NK-92 (cell line): Measurements from ENCODE around the gene ARL10.

ENCODE experiments used
- DNase-seq: peaks from one replicate; lab custom pipeline; 2025; ENCODE audit not compliant: unreplicated experiment; lab: John Stamatoyannopoulos, UW

The ARL10 gene, protein sequence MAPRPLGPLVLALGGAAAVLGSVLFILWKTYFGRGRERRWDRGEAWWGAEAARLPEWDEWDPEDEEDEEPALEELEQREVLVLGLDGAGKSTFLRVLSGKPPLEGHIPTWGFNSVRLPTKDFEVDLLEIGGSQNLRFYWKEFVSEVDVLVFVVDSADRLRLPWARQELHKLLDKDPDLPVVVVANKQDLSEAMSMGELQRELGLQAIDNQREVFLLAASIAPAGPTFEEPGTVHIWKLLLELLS

DNA sequence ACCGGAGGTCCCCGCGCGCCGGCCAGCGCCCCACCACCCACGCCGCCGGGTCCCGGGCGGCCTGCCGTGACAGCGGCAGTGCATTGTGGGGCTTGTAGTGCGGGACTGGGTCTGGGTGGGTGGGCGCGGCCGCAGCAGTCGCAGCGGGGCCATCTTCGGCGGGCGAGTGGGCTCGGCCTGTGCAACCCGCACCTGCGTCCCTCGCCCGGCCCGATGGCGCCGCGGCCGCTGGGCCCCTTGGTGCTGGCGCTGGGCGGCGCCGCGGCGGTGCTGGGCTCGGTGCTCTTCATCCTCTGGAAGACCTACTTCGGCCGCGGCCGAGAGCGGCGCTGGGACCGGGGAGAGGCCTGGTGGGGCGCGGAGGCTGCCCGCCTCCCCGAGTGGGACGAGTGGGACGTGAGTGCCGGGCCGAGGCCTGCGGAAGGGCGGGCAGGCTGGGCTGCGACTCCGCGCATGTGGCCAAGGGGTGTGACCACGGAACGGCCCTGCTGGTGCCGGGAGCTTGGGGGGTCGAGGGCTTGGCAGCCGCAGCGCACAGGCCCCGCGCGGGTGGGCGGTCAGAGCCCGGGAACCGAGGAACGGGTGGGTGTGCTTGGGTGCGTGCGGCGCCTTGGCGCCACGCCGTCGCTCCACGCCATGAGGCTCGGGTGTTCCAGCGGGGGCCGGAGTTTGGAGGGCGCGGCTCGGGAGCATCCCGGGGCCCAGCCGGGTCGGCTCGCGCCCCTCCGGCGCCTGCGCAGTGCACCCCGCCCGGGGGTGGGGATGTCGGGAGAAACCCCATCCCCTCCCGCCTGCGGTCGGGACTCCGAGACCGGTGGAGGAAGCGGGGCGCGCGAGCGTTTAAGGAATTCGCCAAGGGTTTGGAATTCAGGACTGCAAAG lies at the start of gene ARL10:
Gene ARL10 (plus strand): TSS at position 137 of the 881 bp plus-strand sequence. CDS start 77 bp downstream, at position 214.
- no peak for DNase-seq

DNA sequence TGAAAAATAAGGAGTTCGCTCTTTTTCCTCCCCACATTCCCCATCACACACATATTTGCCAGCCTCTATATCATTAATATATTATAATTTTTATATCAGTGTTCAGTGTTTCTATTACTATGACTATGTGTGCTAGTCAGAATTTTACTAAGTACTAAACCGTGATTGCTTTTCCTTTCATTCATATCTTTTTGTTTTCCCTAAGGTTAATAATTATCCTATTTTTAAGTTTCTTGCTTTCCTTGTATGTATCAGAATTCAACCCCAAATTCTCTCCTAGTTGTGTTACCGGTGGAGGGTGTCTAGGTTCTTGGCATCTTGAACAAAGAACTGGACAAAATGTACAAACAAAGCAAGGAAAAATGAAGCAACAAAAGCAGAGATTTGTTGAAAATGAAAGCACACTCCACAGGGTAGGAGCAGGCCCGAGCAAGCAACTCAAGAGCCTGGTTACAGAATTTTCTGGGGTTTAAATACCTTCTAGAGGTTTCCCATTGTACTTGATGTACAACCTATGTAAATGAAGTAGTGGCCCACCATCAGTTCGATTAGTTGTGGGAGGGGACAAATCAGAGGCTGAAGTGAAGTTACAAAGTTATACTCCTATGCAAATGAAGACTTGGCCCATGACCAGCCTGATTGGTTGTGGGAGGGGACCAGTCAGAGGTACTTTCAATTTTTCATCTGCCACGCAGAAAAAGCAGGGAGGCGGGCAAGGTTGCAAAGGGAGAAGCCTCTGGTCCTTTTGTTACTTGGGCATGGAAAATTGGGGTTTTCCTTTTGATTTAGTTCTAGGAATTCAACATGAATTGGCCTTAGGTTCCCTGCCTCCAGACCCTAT lies 47.5 kb upstream of the ARL10 start:
- no peak for DNase-seq

DNA sequence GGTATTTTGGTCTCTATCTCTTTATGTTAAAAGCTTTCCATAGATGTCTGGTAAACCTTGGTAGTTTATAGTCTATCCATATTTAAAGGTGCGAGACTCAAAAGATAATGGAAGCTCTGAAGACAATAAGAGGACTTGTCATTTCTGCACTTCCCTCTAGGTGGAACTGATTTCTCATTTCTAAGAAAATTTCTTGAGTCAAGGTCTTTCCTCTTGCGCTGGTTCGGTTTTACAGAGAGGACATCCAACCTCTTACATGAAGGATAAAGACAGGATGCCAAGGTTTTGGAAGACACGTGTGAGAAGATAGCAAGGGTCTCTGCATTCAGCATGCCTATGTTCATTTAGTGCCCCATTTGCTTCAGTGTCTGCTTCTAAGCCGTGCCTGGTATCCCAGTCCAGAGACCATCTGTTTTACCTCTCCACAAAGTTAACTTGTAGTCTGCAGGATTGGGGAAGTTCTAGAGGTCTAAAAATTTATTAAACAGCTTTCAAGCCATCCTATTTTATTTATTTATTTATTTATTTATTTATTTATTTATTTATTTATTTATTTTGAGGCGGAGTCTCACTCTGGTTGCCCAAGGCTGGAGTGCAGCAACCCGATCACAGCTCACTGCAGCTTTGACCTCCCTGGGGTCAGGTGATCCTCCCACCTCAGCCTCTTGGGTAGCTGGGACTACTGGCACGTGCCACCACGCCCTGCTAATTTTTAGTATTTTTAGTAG lies 45.3 kb upstream of the ARL10 start:
- DNase-seq = no peak

DNA sequence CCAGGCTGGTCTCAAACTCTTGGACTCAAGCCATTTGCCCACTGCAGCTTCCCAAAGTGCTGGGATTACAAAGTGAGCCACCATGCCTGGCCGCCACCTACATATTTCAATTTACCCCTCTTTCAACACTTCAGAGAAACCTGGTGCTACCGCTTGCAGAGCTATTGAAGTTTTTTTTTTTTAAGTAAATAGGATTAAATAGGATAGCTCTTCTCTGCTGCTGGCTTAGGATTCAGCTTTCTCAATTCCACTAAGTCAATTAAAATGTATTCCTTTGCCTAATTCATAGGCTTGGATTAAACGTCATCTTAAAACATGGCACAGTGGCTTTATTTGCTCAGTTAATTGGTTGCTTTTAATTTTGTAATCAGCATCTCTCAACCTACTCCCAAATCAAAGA lies 44.7 kb upstream of the ARL10 start:
- DNase-seq = no peak

DNA sequence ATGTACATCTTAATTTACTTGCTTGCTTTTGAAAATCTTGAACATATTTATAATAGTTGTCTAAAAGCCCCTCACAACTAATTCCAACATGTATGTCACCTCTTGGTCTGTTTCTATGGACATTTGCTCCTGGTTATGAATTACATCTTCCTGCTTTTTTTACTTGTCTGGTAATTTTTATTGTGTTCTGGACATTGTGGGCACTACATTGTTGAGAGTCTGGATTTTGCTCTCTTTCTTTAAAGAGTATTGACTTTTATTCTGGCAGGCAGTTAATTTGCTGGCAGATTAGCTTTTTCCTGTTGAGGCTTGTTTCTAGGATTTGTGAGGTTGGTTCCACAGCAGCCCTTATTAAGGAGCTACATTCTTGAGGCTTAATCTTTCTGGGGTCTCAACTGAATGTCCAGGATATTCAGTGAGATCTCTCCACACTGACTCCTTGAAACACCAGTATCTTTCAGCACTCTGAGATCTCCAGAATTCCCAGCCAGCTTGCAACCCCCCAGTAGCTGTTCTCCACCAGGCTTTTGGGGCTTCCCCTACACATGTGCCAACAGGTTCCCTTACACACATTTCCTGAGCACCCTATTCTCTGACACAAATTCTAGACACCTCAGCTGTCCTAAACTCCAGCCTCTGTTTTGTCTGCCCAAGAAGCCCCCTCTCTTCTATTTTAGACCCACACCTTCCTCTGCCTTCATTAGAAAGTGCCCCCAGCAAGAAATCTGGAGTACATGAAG lies 31.1 kb upstream of the ARL10 start:
- no peak for DNase-seq

DNA sequence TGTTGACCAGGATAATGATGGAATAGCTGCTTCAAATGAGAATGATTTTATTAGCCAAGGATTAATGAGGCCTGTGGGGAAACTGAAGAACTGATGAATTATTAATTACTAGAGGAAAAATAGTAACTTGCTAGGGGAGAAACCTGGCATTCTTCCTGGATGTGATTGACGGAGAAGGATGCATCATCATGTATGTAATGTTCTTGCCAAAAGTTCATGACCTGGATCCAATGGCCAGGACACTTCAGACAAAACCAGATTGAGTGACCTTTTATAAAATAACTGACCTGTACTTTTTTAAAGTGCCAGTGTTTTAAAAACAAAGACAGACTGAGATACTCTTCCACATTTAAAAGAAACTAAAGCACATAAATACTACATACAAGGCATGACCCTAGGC lies 27.4 kb upstream of the ARL10 start:
- DNase-seq = no peak

DNA sequence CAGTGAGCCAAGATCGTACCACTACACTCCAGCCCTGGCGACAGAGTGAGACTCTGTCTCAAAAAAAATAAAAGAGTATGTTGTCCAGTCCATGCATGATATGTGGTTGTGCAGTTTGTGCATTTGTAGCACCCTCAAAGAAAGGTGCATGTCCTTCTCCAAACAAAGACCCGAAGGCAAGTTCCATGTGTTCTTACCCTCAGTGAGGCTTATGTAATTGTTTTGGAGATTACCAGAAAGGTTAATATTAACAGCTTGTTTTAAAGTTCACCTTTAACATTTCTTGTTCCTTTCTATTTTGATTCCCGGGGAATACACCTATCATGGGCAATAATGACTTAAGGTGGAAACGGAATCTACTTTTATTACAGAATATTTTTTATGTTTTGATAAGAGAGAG lies 26.0 kb upstream of the ARL10 start:
- no peak for DNase-seq

DNA sequence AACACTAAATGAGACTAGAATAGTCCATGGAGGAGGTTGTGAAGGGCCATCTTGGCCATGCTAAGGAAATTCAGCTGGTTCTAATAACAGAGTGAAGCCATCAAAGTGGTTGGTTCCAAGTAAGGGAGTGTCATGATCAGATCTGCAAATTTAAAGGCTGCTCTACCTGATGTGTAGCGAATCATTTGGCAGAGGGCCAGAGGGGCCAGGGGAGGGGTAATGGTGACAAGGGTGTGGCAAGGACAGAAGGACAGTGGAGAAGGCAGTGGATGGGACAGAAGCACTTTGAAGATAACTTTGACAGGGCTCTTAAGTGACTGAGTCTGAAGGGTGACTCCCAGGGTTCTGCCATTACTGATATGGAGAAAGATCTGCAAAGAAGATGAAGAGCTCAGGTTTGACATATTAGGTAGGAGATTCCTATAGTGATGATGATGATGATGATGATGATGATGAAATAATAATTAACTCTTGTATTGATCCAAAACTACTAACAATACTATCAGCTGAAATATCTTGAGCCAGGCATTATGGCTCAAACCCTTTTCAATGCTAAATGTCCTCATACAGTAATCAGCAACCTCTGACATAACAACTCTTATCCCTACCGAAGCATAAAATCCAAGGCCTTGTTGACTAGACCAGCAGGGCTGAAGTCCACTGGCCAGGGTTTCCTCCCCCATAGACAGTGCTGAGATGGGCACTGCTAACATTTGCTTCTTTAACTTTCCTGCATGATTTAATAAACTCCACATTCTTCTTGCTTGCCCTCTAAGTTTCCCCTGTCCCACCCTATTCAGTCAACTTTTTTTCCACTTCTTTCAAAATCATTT lies 23.7 kb upstream of the ARL10 start:
- DNase-seq = no peak

DNA sequence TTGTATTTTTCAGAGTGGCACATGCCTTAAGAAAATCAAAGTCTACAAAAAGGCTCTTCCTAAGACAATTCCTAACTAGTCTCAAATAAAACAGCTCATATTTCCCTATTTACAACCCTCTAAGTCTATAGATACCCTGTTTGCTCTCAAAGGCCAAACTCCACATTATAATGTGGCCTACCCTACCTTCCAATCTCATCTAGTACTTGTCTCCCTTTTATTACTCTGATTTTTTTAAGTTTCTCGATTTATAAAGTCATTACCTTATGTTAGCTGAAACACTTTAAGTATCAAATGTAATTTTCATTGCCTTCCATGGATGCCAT lies 23.2 kb upstream of the ARL10 start:
- no peak for DNase-seq

DNA sequence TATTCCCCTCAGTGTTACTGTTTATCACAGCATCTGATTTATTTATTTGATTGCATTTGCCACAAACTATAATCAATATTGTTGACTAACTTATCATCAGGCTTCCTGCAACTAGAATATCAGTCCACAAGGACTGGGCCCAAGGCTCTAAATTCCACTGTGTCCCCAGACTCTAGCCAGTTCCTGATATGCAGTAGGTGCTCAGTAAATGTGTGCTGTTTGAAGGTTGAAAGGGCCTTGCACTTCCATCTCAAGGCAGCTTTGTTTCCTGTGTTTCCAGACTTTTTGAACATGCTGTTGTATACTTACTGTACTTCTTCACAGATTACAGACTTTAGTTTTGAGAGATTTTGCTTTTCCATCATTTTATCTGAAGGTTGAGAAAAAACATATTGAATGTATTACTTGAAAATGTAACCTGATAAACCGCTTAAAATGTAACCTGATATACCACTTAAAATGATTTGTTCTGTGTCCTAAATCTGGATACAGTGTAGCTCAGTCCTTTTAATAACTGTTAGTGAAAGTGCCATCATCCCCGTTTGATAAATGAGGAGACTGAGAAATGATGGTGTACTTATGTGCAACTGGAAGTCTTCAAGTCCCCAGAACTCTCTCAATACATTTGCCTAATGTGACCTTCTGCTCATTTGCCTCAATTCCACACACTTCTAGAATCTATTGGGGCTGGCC lies 22.4 kb upstream of the ARL10 start:
- no peak for DNase-seq

DNA sequence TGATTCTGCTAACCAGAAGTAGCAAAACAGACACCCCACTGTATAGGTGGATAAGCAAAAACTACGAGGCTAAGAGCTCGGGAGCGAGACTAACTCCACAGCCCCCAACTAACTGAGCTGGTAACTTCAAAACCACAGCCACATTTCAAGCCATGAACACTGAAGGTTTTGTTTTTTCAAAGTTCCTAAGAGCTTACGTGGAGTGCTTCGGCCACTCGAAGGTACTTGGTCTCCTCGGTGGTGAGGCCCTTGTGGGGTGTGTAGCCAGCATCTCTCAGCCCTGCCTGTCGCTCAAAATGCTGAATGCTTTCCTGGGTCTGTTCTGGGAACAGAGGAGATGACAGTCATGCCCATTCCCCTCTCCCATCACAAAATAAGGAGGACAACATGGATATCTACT lies 14.9 kb upstream of the ARL10 start:
- DNase-seq = no peak

DNA sequence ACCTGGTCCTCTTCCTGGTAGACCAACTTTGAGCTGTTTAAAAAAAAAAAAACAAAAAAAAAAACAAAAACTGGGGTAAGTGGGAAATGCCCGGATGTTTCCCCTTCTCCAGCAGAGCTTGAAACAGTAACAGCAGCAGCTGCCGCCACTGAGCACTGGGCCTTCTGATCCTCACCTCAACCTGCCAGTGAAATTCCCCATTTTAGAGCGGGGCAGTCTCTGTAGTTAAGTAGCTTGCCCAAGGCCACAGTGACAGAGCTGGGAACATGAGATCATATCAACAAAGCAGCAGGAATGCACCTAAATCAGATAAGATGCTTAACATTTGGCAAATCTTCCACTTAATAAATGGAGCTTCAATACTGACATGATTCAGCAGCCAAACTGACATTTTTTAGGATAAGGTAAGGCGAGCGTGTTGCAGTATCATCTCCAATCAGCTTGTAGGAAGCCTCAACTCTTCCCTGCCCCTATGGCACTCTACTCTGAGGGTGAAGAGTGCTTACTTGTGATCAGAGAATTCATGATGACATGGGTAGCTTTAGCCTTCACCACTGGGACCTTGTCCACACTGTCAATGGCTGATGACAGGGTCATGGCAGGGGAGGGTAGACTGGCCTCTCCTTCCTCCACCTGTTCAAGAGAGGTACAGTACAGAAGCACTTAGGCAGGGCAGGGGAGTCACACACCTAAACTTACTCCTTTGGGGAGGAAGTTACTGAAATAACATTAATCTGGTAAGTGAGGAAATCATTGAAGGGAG lies 13.0 kb upstream of the ARL10 start:
- no peak for DNase-seq

DNA sequence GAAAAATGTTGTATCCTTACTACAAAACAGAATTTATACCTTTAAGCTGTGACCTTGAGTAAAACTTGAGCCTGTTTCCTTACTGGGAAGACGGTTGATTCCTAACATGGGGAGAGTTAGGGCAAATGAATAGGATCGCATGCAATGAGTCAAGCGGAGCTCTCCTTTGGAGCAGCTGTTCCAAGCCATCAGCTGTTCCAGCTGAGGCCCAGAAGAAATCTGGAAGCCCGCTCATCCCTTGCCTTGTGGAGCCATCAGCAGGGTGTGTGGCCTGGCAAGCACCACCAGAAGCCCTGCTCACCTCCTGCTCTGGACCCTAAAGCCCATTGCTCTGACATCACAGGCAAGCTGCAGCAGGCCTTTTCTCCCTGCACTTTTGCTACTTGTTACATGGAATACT lies 11.8 kb upstream of the ARL10 start:
- DNase-seq = no peak

DNA sequence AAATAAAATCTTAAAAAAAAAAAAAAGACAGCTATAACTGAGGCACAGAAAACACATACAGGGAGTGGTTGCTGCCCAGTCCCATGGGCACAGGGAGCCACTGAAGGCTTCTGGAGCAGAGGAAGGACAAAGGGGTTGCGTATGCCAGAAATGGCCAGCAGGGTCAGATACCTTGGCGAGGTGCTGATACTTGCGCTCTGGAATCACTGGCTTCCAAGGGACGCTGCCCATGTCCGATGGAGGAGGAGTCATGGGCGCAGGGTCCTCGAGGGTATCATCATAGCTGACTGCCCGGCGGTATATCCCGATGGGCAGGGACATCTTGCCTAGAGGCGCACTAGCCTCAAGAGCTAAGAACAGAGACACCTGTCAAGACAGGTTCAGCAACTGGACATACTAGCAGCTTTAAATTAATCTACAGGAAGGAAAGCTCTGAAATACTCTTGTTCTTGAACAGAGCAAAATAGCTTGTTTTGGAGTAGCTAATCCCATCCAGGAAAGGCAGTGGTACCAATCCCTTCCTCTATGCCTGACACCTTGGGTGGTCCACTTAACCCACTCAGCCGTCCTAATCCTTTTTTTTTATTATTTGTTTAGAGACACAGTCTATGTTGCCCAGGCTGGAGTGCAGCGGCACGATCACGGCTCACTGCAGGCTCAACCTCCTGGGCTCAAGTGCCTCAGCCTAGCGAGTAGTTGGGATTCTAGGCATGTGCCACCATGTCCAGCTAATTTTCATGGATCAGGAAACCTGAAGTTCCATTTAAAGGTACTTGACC lies 9.7 kb upstream of the ARL10 start:
- DNase-seq = no peak

DNA sequence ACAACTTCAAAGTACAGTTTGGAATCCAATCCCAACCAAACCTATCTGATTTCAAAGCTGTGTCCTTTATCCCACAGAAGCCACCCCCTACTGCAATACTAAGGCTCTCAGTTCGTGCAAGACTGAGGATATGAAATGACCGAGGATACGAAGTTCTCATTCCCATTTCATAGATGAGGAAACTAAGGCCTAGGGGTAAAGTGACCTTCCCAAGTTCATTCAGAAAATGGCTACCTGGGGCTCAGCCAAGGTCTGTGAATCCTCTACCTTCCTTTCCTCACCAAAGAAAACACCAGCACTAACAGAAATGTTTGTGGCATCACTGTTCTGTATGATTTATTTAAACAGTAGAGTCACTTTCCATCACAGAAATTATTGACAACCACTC lies 9.1 kb upstream of the ARL10 start:
- DNase-seq = no peak

DNA sequence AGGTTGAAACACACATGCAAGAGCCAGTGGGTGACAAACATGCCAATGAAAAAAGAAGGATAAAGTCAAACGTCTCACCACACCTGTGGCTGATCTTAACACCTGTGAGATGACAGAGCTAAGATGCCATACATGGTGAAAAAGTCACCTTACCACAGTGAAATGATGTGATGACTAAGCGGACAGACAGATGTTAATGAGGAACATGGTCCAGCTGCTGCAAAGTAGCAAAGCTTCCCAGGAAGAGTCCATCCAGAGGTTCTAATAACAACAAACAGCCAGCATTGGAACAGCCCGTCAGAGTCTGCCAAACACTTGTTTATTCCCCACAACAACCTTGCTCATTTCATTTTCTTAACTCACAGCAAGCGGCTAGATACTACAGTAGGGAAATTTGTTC lies 5.6 kb upstream of the ARL10 start:
- DNase-seq = no peak

DNA sequence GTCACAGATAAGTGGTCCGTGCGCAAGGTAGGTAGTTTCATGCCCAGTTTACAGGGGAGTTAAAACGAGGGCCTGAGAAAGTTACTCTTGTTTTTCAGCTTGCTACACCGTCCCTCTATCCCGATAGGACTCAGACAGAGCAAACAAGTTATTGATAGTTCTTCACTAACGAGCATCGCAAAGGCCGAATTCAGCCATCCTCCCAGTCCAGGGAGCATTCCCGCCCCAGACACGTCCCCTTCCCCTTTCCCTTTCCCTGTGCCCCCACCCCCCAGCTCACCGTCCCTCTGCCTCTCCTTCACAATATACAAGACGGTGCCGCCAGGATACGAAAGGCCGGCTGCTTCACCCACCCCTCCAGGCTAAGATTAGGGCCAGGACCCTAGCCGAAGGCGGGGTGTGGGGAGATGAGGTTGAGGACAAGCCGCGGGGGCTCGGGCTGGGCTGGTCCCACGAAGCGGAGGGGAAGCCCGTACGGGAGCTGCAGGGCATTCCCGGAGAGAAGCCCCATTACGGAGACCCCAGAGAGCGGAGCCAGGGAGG lies 4.3 kb upstream of the ARL10 start:
- no peak for DNase-seq
